GM19328 (cell line): ENCODE data around the gene DOCK1.
"Not testable (repeated sequence)": the region's sequence is repeated elsewhere in the genome, so short reads cannot be mapped to it uniquely, and the experiment has no call there.

ENCODE experiments used
- ATAC-seq: cut with Tn5 transposase; IDR thresholded peaks from one replicate; pipeline ENCODE4 v1.9.1; 2021; ENCODE audit warnings: mild to moderate bottlenecking, moderate library complexity; ENCODE audit not compliant: unreplicated experiment

Gene DOCK1

DNA sequence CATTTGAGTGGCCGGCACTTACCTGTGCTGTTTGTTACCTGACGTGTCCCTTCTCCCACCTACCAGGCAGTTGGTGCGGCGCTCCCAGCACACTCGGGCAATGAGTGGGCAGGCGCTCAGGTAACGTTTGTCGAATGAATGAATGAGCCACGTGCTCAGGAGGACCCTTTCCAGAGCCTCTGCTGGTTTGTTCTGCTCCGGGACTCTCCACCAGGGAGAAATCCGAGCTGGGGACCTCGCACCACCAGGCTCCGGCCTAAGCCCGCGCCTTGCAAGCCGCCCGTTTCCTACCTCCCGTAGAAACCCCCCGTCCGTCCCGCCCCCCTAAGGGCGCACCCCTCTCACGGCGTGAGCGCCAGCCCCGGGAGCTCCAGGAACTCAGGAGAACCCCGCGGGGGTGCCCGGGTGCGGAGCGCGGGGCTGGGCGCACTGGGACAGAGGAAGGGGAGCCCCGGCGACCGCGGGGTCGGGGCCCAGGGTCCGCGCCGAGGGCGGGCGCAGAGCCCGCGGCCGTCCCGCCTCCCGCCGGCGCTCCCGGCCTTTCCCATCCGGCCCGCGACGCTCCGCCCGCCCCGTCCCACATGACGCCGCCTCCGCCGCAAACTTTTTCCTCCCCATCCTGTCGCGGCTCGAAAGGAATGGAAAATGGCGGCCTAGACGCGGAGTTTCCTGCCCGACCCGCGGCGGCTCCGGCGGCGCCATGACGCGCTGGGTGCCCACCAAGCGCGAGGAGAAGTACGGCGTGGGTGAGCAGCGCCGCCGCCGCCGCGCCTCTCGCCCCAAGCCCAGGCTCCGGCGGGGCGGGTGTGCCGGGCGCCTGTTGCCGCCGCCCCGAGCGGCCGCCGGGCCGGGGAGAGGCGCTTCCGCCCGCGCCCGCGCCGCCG, at the start of gene DOCK1:
DOCK1 (plus strand) TSS at position 611 of the 884 bp plus-strand sequence; CDS start at position 701, 90 bp downstream.
- no peak for ATAC-seq

DNA sequence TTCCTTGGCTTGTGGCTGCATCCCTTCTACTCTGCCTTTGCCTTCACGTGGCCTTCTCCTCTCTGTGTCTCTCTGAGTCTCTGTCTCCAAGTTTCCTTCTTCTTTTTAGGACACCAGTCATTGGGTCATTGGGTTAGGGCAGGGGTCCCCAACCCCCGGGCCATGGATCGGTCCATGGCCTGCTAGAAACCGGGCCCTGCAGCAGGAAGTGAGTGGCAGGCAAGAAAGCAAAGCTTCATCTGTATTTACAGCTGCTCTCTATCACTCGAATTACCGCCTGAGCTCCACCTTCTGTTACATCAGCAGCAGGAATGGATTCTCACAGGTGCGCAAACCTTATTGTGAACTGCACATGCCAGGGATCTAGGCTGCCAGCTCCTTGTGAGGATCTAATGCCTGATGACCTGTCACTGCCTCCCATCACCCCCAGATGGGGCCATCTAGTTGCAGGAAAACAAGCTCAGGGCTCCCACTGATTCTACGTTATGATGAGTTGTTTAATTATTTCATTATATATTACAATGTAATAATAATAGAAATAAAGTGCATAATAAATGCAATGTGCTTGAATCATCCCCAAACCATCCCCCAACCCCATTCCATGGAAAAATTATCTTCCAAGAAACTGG, 47.9 kb upstream of the DOCK1 start:
- no peak for ATAC-seq

GRCh38 chr10:126867567-126868365, 37.5 kb upstream of the DOCK1 start:
- ATAC-seq: no peak

DNA sequence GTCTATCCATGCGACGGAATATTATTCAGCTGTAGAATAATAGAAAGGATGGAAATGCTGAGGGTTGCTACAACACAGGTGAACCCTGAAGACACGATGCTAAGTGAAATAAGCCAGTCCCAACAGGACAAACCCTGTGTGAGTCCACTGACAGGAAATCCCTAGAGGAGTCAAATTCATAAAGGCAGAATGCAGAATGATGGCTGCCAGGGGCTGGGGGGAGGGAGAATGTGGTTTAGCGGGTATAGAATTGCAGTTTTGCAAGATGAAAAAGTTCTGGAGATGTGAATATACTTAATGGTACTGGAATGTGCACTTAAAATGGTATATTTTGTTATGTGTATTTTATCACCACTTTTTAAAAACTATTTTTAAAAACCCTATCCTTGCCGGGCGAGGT, 36.9 kb upstream of the DOCK1 start:
- no peak for ATAC-seq

GRCh38 chr10:126872135-126872534, 33.1 kb upstream of the DOCK1 start:
- ATAC-seq: no peak

DNA sequence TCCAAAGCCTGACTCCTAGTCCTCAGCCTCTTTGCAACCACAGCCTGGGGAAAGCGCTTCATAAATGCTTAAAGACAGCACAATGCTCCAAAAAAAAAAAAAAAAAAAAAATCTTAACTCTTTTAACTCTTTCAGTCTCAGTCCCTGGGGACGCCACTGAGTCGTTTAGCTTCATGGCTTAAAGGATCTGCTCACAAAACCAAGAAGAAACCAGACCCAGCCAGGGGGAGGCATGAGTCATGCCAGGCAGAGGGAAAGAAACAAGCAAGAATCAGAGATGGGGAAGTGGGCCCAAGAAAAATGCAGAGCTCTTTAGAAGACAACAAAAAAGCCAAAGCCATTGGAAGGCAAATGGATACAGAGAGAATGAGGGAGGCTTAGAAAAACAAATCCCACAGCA, 32.5 kb upstream of the DOCK1 start:
- ATAC-seq: no peak

DNA sequence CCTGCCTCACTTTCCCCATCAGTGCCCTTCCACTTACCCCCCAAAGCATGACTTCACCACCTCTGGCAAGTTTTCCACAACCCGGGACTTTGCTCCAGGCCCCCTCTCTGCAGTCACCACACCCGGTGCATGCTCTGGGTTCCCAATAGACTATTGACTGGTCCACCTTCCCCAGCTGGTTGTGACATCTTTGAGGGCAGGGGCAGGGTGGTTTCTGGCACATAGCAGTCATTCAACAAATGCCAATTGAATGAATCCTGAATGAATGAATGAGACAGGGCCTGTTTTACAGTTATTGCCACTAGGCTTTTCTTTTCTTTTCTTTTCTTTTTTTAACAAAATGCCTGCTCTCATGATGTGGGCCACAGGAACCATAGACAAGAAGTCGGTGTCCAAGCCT, 28.8 kb upstream of the DOCK1 start:
- ATAC-seq: no peak

DNA sequence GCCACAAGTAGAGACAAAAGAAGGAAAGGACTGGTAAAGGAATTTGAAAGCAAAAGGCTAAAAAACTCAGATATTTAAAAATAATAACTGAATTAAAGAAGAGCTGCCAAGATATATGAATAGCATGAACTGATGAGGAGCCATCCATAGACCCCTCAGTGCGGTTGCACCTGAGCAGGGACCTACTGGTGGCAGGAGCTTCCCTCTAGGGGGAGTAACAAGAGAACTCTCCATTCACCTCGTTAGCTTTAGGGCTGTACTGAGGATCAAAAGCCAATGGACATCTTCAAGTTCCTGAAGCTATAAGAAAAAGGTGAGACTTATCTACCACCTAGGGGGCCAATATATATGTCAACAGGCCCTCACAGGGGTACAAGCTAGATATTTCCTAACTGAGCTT, 27.8 kb upstream of the DOCK1 start:
- ATAC-seq: no peak

- no peak for ATAC-seq
These were observed 26.6 kb upstream of the DOCK1 start for GRCh38 chr10:126878594-126878993.

DNA sequence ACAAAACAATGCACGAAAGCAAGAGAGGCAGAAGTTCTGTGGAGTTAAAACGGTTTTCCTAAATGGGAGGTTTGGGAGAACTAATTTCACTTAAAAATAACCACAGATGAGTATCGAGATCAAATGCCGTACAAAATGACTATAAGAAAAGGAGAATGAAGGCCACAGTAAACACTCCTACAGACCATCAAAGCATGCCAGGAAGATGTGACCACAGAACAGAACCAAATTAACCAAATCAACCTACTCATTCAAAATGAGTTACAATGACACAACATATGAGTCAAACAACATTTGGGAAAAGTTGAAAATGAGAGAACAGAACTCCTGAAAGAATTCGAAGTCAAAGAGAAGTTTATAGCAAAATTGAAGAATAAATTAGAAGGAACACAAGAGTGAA, 24.3 kb upstream of the DOCK1 start:
- ATAC-seq: no peak

DNA sequence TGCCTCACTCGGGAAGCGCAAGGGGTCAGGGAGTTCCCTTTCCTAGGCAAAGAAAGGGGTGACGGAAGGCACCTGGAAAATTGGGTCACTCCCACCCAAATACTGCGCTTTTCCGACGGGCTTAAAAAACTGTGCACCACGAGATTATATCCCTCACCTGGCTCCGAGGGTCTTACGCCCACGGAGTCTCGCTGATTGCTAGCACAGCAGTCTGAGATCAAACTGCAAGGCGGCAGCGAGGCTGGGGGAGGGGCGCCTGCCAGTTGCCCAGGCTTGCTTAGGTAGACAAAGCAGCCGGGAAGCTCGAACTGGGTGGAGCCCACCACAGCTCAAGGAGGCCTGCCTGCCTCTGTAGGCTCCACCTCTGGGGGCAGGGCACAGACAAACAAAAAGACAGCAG, 23.2 kb upstream of the DOCK1 start:
- not testable (repeated sequence) for ATAC-seq

DNA sequence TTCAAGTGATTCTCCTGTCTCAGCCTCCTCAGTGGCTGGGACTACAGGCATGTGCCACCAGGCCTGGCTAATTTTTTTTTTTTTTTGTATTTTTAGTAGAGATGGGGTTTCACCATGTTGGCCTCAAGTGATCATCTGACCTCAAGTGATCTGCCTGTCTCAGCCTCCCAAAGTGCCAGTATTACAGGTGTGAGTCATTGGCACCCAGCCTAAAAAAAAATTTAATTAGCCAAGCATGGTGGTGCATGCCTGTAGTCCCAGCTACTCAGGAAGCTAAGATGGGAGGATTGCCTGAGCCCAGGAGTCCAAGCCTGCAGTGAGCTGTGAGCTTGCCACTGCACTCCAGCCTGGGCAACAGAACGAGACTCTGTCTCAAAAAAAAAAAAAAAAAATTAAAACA, 16.8 kb upstream of the DOCK1 start:
- not testable (repeated sequence) for ATAC-seq

GRCh38 chr10:126889421-126889820, 15.8 kb upstream of the DOCK1 start:
- ATAC-seq: no peak

- not testable (repeated sequence) for ATAC-seq
These were observed 14.4 kb upstream of the DOCK1 start for GRCh38 chr10:126890797-126891196.

DNA sequence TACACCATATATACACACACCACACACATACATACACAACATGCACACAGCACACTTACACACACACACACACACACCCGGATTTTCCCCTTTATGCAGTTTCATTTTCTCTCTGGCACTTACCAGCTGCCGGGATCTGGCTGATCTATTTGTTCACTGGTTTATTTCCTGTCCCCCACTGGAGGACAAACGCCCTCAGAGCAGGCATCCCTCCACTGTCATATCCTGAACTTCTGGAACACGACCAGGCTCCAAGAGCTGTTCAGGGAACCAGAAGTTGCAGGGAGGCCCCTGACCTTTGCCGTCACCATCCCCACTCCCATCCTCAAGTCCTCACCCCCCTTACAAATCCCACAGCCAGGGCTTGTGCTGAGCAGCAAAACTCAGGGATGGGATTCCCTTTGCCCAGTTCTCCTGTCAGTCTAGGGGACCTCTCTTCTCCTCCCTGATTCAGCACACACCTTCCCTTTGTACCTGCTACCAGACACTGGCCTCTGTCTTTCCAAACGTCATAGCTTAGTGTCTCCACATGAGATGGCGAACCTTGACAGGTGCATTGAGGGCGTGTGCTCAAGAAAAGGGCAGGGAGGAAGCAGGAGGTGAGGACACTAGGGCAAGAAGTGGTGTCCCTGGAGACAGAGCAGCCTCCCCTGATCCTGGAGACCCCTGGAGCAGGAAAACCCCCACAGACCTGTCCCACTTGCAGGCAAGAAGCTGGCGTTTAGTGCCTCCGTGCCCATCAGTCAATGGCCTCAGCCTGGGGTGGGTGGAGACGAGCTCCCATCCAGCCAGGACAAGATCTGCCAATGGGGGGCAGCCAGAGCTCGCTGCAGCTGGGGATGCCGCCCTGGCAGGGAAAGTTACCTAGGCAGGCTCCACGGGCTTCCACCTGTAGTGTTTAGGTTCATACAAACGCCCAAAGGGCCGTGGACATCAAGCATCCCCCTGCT, 12.7 kb upstream of the DOCK1 start:
- no peak for ATAC-seq

GRCh38 chr10:126893206-126893605, 12.0 kb upstream of the DOCK1 start:
- no peak for ATAC-seq

DNA sequence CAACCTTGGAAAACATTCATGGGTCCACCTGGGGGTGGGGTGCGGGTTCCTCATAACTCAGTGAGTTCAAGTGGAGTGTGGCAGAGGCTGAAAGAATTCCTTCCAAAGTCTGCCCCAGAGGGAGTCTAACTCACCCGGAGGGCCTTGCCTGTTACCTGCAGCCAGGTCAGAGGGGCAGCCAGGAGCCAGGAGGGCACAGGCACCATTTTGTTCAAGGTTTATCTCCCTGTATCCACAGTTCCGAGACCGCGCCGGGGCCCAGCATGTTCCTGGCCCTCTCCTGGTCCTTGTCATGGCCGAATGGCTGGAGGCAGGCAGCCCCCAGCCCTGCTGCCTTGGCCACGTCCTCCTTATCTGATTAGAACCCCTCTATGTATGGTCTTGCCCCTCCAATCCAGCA, 11.4 kb upstream of the DOCK1 start:
- ATAC-seq: no peak

GRCh38 chr10:126895214-126895781, 9.9 kb upstream of the DOCK1 start:
- ATAC-seq: no peak

- no peak for ATAC-seq
These were observed 6.8 kb upstream of the DOCK1 start for GRCh38 chr10:126898460-126898859.

DNA sequence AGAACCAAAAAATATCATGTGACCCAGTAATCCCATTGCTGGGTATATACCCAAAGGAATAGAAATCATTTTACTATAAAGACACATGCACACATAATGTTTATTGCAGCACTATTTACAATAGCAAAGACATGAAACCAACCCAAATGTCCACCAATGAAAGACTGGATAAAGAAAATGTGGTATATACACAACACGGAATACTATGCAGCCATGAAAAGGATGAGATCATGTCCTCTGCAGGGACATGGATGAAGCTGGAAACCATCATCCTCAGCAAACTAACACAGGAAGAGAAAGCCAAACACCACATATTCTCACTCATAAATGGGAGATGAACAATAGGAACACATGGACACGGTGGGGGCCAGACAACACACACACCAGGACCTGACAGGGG, 5.7 kb upstream of the DOCK1 start:
- not testable (repeated sequence) for ATAC-seq
